ENCODE data around the gene SIAH3. TPM values are rescaled to one million over a fixed set of nuclear protein-coding genes. Genes with fewer than 3 reads are reported as not detected.

Gene SIAH3
- total RNA-seq, 1 experiment from 2014 or later, result not detected

DNA sequence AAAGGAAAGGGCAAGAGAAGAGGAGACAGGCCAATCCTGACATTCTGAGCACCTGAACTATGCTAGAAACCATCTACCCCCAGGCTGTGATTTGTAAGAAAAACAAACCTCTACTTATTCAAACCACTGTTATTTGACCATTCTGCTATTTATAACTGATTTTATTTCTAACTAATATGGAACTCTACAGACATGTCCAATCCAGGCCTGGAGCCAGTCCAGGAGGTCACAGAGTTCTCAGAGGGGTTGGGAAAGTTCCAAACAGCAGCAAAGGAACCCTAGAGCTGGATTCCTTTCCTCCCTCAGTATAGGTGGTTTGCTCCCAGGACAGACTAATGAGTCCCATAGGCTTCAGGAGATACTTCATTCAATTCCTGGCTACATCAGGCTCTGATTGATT, 24.2 kb downstream of the SIAH3 start:
- DNase-seq (ENCODE audit: low spot score), result no peak
- in situ Hi-C loops (cut with HindIII; ENCODE audit: low sequenced_read_pairs), result no loop called here

DNA sequence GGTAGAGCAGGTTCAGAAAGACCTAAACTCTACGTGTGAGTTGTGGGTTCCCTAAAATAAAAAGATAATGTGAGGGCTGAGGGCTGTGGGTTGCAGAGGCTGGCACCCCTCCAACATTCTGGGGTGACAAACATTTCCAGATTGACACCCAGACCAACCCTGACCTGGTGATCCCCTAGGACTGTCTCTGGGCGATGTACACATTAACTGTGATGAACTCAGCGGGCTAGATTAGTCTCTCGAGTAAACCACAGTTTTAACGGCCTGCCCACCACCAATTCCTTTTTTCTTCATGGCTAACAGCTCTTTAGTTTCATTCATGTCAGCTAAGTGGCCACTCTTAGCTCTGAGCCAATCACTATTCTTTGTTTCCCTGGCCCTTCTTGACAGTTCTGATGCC, 24.8 kb downstream of the SIAH3 start:
- no peak for DNase-seq (ENCODE audit: low spot score)
- in situ Hi-C loops (cut with HindIII; ENCODE audit: low sequenced_read_pairs), result no loop called here

GRCh38 chr13:45825387-45825650, 26.2 kb downstream of the SIAH3 start:
- in situ Hi-C loops (cut with HindIII; ENCODE audit: low sequenced_read_pairs), result no loop called here
- DNase-seq (ENCODE audit: low spot score), result no peak

DNA sequence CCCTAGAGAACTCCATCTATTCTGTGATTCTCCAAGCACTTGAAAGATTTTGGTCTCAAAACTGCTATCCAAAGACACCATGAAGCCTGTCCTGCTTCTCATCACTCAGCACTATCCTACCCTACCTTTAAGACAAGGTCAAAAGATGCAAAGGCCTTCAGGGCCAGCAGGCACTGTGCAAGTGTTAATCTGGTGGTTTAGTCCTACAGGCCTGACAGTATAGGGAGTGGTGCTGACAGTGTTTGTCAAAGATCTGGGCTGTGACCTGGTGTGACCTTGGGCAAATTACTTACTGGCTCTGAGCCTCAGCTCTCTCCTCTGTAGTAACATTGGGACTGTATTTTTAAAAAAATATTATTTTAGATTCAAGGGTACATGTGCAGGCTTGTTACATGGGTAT, 28.0 kb downstream of the SIAH3 start:
- DNase-seq (ENCODE audit: low spot score), result no peak
- in situ Hi-C loops (cut with HindIII; ENCODE audit: low sequenced_read_pairs), result no loop called here

GRCh38 chr13:45821811-45822210, 29.7 kb downstream of the SIAH3 start:
- DNase-seq (ENCODE audit: low spot score), result no peak
- in situ Hi-C loops (cut with HindIII; ENCODE audit: low sequenced_read_pairs), result no loop called here

GRCh38 chr13:45820106-45820838, 31.3 kb downstream of the SIAH3 start:
- in situ Hi-C loops (cut with HindIII; ENCODE audit: low sequenced_read_pairs), result no loop called here

GRCh38 chr13:45817833-45818232, 33.7 kb downstream of the SIAH3 start:
- in situ Hi-C loops (cut with HindIII; ENCODE audit: low sequenced_read_pairs), result no loop called here

More at GRCh38 chr13:45820106-45820838, 31.3 kb downstream of the SIAH3 start:
- no peak for DNase-seq (ENCODE audit: low spot score)

GRCh38 chr13:45816427-45816826, 35.1 kb downstream of the SIAH3 start:
- in situ Hi-C loops (cut with HindIII; ENCODE audit: low sequenced_read_pairs), result no loop called here
- DNase-seq (ENCODE audit: low spot score), result no peak

More at GRCh38 chr13:45817833-45818232, 33.7 kb downstream of the SIAH3 start:
- no peak for DNase-seq (ENCODE audit: low spot score)

DNA sequence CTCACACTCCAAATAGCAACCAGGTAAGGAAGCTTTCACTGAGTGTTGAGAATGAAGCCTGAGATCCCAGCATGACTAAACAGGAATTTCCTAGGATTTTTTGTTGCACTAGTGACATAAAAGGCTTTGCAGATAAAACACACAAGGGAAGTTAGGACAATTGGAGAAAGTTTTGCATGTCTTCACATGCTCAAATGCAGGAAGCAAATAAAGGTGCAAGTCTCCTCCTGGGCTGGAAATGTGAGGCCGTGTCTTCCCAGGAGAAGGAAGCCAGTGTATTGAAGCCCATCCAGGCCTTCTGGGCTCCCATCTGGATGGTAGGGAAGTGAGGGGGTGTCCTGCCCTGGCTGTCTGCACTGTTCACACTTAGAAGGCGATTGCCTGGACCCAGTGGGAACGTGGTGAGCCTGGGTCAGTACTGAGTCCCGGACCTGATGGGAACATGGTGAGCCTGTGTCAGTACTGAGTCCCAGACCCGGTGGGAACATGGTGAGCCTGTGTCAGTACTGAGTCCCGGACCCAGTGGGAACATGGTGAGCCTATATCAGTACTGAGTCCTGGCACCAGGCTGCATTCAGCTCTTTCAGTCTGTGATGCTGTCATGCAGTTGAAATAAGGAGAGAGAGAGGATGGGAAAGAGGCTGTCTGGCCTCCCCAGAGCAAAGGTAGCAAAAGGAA, 38.7 kb downstream of the SIAH3 start:
- in situ Hi-C loops (cut with HindIII; ENCODE audit: low sequenced_read_pairs), result no loop called here
- DNase-seq (ENCODE audit: low spot score), result no peak

DNA sequence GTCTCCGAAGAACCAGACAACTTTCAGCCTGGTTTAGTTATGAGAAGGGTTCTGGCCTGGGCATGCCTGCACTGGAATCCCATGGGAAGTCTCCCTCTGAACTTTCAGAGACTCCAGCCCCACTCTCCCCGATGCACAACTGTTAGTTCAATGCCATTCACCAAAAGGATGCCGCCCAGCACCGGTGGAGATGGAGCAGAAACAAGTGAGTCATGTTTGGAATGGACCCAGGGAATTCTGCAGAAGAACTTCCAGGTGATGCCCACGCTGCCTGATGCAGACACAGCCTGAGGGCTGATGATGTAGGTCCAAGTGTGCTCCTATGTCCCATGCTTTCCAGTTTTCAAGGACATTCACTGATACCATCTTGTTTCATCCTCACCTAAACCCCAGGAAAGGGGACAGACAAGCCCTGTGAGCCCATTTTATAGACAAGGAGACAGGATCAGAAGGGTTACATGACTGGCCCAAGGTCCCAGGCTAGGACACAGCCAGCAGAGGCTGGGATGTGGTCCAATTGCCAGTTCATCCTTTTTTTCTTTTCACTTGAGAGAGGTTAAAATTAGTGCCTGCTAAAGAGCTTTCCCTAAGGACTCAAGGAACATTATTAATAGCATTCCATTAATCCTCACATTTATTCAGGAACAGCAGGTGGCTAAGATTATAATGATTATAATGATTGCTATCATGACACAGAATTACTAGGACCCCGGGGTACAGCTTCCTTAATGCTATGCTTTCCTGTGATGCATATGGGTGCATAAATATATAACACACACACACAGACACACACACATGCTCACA, 39.5 kb downstream of the SIAH3 start:
- in situ Hi-C loops (cut with HindIII; ENCODE audit: low sequenced_read_pairs), result no loop called here
- DNase-seq (ENCODE audit: low spot score), result no peak

- in situ Hi-C loops (cut with HindIII; ENCODE audit: low sequenced_read_pairs), result no loop called here
- DNase-seq (ENCODE audit: low spot score), result no peak
Measured at GRCh38 chr13:45809801-45810394, 41.7 kb downstream of the SIAH3 start.

DNA sequence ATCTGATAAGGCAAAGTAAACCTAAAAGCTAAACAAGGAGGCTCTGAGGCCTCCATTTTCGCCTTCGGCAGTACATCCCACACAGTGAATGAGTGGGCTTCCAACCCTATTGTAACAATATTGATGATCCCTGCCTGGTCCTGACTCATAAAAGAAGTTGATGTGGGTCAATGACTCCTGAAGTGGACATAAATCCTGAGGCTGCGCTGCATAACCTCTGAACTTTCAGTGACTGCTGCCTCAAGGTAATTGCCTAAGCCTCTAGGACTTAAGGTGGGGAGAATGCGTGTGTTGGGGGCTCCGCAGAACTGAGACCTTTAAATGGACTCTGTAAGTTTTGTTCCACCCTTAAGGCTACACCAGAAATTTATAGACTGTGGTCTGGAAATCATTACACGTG, 42.6 kb downstream of the SIAH3 start:
- in situ Hi-C loops (cut with HindIII; ENCODE audit: low sequenced_read_pairs), result no loop called here
- DNase-seq (ENCODE audit: low spot score), result no peak

DNA sequence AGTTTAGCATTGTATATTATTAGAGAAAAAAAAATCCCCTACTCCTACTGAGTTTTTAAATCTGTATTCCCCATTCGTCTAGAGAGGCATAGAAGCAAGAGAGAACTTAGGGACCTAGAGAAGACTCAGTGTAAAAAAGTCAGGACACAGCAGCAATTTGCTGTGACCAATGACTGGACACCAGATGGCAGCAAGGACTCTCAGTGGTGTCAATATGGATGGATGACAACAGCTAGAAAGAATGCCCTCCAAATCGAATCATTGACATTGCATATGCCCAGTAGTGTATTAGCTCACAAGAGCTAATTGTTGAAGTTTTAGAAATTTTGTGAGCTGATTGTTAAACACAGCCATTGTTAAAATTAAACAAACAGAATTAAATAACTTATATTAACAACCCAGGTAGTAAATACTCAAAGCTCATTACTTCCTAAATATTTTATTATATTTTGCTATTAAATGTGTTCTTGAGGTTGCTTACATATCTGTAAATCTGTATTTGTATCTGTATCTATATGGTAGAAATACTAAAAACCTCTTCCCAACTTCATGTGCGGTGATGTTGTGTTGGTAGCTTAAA, 43.9 kb downstream of the SIAH3 start:
- peak; percentile 50 for DNase-seq (ENCODE audit: low spot score)
- in situ Hi-C loops (cut with HindIII; ENCODE audit: low sequenced_read_pairs), result no loop called here

- in situ Hi-C loops (cut with HindIII; ENCODE audit: low sequenced_read_pairs), result no loop called here
Measured at GRCh38 chr13:45800485-45800884, 51.1 kb downstream of the SIAH3 start.

GRCh38 chr13:45799451-45799850, 52.1 kb downstream of the SIAH3 start:
- no peak for DNase-seq (ENCODE audit: low spot score)
- in situ Hi-C loops (cut with HindIII; ENCODE audit: low sequenced_read_pairs), result no loop called here

More at GRCh38 chr13:45800485-45800884, 51.1 kb downstream of the SIAH3 start:
- no peak for DNase-seq (ENCODE audit: low spot score)

GRCh38 chr13:45798851-45799250, 52.7 kb downstream of the SIAH3 start:
- in situ Hi-C loops (cut with HindIII; ENCODE audit: low sequenced_read_pairs), result no loop called here
- DNase-seq (ENCODE audit: low spot score), result no peak

DNA sequence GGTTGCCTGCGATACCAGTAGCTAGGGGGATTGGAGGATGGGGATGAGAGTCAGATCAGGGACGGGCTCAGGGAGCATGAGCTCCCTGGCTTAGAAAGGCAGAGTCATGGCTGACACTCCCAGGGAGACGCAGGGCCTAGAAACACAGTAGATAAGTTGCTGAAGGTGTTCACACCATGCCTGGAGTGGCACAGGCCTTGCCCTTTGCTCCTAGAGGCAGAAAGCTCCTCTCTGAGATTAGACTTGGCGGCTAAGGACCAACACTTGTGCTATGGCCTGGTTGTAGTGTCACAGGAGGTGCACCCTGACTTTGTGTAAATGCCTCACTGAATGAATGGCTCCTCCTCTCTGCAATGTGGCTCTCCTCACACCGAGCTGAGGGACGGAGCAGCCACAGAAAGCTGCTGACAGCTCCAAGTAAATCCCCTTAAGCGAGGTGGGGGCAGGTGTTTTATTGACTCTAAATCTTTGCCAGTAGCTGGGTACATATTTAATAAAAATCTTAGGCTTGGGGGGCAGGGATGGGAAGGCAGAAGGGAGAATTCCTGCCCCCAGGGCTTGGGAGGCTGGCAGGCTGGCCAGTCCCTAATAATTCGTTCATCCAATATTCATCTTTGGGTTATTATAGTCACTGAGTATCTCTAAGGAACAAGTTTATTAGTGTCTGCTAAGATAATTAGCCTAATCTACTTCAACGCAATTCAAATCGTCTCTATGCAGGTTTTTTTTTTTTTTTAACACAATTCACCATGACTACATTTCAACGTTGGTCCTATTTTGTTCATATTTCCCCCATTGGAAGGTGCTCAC, 54.9 kb downstream of the SIAH3 start:
- no peak for DNase-seq (ENCODE audit: low spot score)
- in situ Hi-C loops (cut with HindIII; ENCODE audit: low sequenced_read_pairs), result no loop called here

GRCh38 chr13:45792827-45793303, 58.7 kb downstream of the SIAH3 start:
- in situ Hi-C loops (cut with HindIII; ENCODE audit: low sequenced_read_pairs), result no loop called here
- no peak for DNase-seq (ENCODE audit: low spot score)

- in situ Hi-C loops (cut with HindIII; ENCODE audit: low sequenced_read_pairs), result no loop called here
- DNase-seq (ENCODE audit: low spot score), result no peak
Measured at GRCh38 chr13:45788011-45788410, 63.5 kb downstream of the SIAH3 start.
